Thymus (tissue), 11 donors: Measurements from ENCODE around the gene HOXA13. TPM values are rescaled to one million over a fixed set of nuclear protein-coding genes. Genes with fewer than 3 reads are reported as not detected.

ENCODE experiments used
- DNase-seq, 9 donors: peaks; one replicate each; pipeline ENCODE4 v3.0.0-alpha.2; 2013; ENCODE audit warnings: low spot score in 9 of 9, low read depth in 6 of 9, missing footprints in 1 of 9
- H3K27ac ChIP-seq, 2 donors: one replicate each; pipeline ENCODE4 v1.5.1; 2013; ENCODE audit warnings: control low read depth in 1 of 2, low read depth in 1 of 2, low read length in 1 of 2, mild to moderate bottlenecking in 1 of 2, moderate library complexity in 1 of 2
- H3K27me3 ChIP-seq, 2 donors: one replicate each; pipeline ENCODE4 v1.5.1; 2013; ENCODE audit warnings: low read length in 1 of 2; ENCODE audit not compliant: control insufficient read depth in 2 of 2, insufficient read depth in 1 of 2
- H3K36me3 ChIP-seq, 2 donors: one replicate each; pipeline ENCODE4 v1.5.1; 2013; ENCODE audit warnings: low read length in 1 of 2, mild to moderate bottlenecking in 1 of 2, moderate library complexity in 1 of 2; ENCODE audit not compliant: control insufficient read depth in 2 of 2, insufficient read depth in 2 of 2
- H3K4me1 ChIP-seq, 2 donors: one replicate each; pipeline ENCODE4 v1.5.1; 2013; ENCODE audit warnings: low read length in 2 of 2; ENCODE audit not compliant: control insufficient read depth in 2 of 2, insufficient read depth in 2 of 2
- H3K4me3 ChIP-seq, 2 donors: one replicate each; pipeline ENCODE4 v1.5.1; 2013; ENCODE audit warnings: low read length in 2 of 2, control low read depth in 1 of 2, mild to moderate bottlenecking in 1 of 2
- H3K9me3 ChIP-seq, 2 donors: one replicate each; pipeline ENCODE4 v1.5.1; 2013; ENCODE audit warnings: low read length in 1 of 2, mild to moderate bottlenecking in 1 of 2; ENCODE audit not compliant: control insufficient read depth in 2 of 2, insufficient read depth in 1 of 2
- WGBS: extraction: QIAGEN DNeasy Blood & Tissue Kit; methylation state at CpG from one replicate; pipeline ENCODE4 v1.1.7; 2013; 5-methylcytosine and 5-hydroxymethylcytosine counted together
- polyA plus RNA-seq: library from polyadenylated mRNA; stranded (reverse); fragments of 200-250 nt; gene quantifications from one replicate; pipeline ENCODE4 v1.2.3, GENCODE V29; 2013
- total RNA-seq: library from RNA; stranded (reverse); fragments of 120-200 nt; gene quantifications from one replicate; pipeline ENCODE4 v1.2.4, GENCODE V29; 2013
- donor health status: healthy.

HOXA13 gene
- total and polyA plus RNA-seq, 2 donors, result 0.02 TPM; not detected in 1

GRCh38 chr7:27184337-27185012 is 15.4 kb downstream of the HOXA13 start:
- Histone ChIP-seq H3K27ac (no peak overlapping the region), H3K27me3 (peaks cover 70 to 100% of the 10 kb centered on the region in 2 donors), H3K36me3 (no peaks in the 10 kb centered on the region), H3K4me3 (peak overlapping the region in 1 of 2 donors; percentile 35), H3K4me1 (peaks cover 14 to 53% of the 10 kb centered on the region in 2 donors), H3K9me3 (peaks cover 0 to 16% of the 10 kb centered on the region in 2 donors)
- no peak for DNase-seq
- WGBS, result 2% methylated on average over 72 of the region's 72 CpGs

GRCh38 chr7:27183682-27184336 is 16.1 kb downstream of the HOXA13 start:
- Histone ChIP-seq H3K27ac (no peak overlapping the region), H3K36me3 (no peaks in the 10 kb centered on the region), H3K27me3 (peaks cover 70 to 100% of the 10 kb centered on the region in 2 donors), H3K4me3 (peak overlapping the region in 1 of 2 donors; percentile 35), H3K9me3 (peaks cover 0 to 10% of the 10 kb centered on the region in 2 donors), H3K4me1 (peaks cover 14 to 55% of the 10 kb centered on the region in 2 donors)
- DNase-seq, result no peak
- 3% methylated on average over 30 of the region's 30 CpGs for WGBS

- Histone ChIP-seq H3K36me3 (no peaks in the 10 kb centered on the region), H3K27me3 (peaks cover 71 to 100% of the 10 kb centered on the region in 2 donors), H3K4me3 (no peak overlapping the region), H3K27ac (no peak overlapping the region), H3K9me3 (peaks cover 0 to 7% of the 10 kb centered on the region in 2 donors), H3K4me1 (peaks cover 14 to 48% of the 10 kb centered on the region in 2 donors)
- 16% methylated on average over 39 of the region's 39 CpGs for WGBS
- no peak for DNase-seq
These were observed 16.8 kb downstream of the HOXA13 start for GRCh38 chr7:27182861-27183681.

- Histone ChIP-seq H3K9me3 (peaks cover 0 to 7% of the 10 kb centered on the region in 2 donors), H3K4me3 (no peak overlapping the region), H3K36me3 (no peaks in the 10 kb centered on the region), H3K27me3 (peaks cover 73 to 100% of the 10 kb centered on the region in 2 donors), H3K4me1 (peaks cover 14 to 41% of the 10 kb centered on the region in 2 donors), H3K27ac (no peak overlapping the region)
- 66% methylated on average over 4 of the region's 4 CpGs for WGBS
- DNase-seq, result no peak
These were observed 17.5 kb downstream of the HOXA13 start for GRCh38 chr7:27182285-27182841.

GRCh38 chr7:27181795-27182275 is 18.1 kb downstream of the HOXA13 start:
- Histone ChIP-seq H3K27ac (no peak overlapping the region), H3K36me3 (no peaks in the 10 kb centered on the region), H3K4me1 (peaks cover 14 to 41% of the 10 kb centered on the region in 2 donors), H3K9me3 (peaks cover 0 to 7% of the 10 kb centered on the region in 2 donors), H3K4me3 (no peak overlapping the region), H3K27me3 (peaks cover 76 to 100% of the 10 kb centered on the region in 2 donors)
- no peak for DNase-seq
- WGBS, result 94% methylated on average over 4 of the region's 4 CpGs

GRCh38 chr7:27180431-27181420 is 19.2 kb downstream of the HOXA13 start:
- DNase-seq, result no peak
- WGBS, result 93% methylated on average over 12 of the region's 12 CpGs
- peaks cover 0 to 5% of the 10 kb centered on the region in 2 donors for H3K9me3 ChIP-seq
- H3K4me3 ChIP-seq, result no peak overlapping the region
- no peaks in the 10 kb centered on the region for H3K36me3 ChIP-seq
- peaks cover 74 to 100% of the 10 kb centered on the region in 2 donors for H3K27me3 ChIP-seq
- H3K27ac ChIP-seq, result no peak overlapping the region
- peaks cover 12 to 36% of the 10 kb centered on the region in 2 donors for H3K4me1 ChIP-seq

GRCh38 chr7:27179503-27180430 is 20.1 kb downstream of the HOXA13 start:
- DNase-seq, result peak in 7 of 9 donors; percentile 46 to 83 (median 72)
- Histone ChIP-seq H3K4me1 (peaks cover 4 to 27% of the 10 kb centered on the region in 2 donors), H3K36me3 (no peaks in the 10 kb centered on the region), H3K27me3 (peaks cover 74 to 100% of the 10 kb centered on the region in 2 donors), H3K9me3 (peaks cover 0 to 2% of the 10 kb centered on the region in 2 donors), H3K4me3 (no peak overlapping the region), H3K27ac (no peak overlapping the region)
- 24% methylated on average over 56 of the region's 56 CpGs for WGBS
